Globus pallidus (tissue), 1 donor: ENCODE data around the gene SIM2.

Source experiments
- DNase-seq: peaks from one replicate; pipeline ENCODE4 v3.0.0-alpha.2; 2015; ENCODE audit warnings: low spot score

Gene SIM2

GRCh38 chr21:36700295-36700970 lies 1.5 kb downstream of the SIM2 start:
- no peak for DNase-seq

- no peak for DNase-seq
These were observed 2.2 kb downstream of the SIM2 start for GRCh38 chr21:36700971-36701755.

- no peak for DNase-seq
These were observed 3.1 kb downstream of the SIM2 start for GRCh38 chr21:36701756-36702621.

GRCh38 chr21:36702622-36702968 lies 3.7 kb downstream of the SIM2 start:
- DNase-seq: no peak

GRCh38 chr21:36703123-36703522 lies 4.2 kb downstream of the SIM2 start:
- DNase-seq: no peak

GRCh38 chr21:36703626-36704280 lies 4.8 kb downstream of the SIM2 start:
- DNase-seq: no peak

GRCh38 chr21:36704281-36704957 lies 5.5 kb downstream of the SIM2 start:
- no peak for DNase-seq

GRCh38 chr21:36704958-36705678 lies 6.2 kb downstream of the SIM2 start:
- DNase-seq: no peak

- DNase-seq: no peak
These were observed 7.0 kb downstream of the SIM2 start for GRCh38 chr21:36705679-36706481.

- no peak for DNase-seq
These were observed 7.6 kb downstream of the SIM2 start for GRCh38 chr21:36706482-36706852.

- DNase-seq: no peak
These were observed 8.2 kb downstream of the SIM2 start for GRCh38 chr21:36706951-36707762.

GRCh38 chr21:36707763-36708285 lies 8.9 kb downstream of the SIM2 start:
- DNase-seq: no peak

- DNase-seq: no peak
These were observed 9.5 kb downstream of the SIM2 start for GRCh38 chr21:36708286-36709029.

GRCh38 chr21:36709030-36709867 lies 10.3 kb downstream of the SIM2 start:
- DNase-seq: no peak

- DNase-seq: no peak
These were observed 11.2 kb downstream of the SIM2 start for GRCh38 chr21:36709868-36710728.

GRCh38 chr21:36710729-36711048 lies 11.8 kb downstream of the SIM2 start:
- no peak for DNase-seq

GRCh38 chr21:36713746-36714145 lies 14.8 kb downstream of the SIM2 start:
- no peak for DNase-seq
